Measurements from ENCODE around the gene EPM2AIP1.

GRCh38 chr3:36960502-36960901 is 32.4 kb downstream of the EPM2AIP1 start:
- TF ChIP-seq POLR2A (IDR thresholded peaks at IDR 0.05), result no peak
- no peak for TF ChIP-seq CTCF (IDR thresholded peaks at IDR 0.05)
